HepG2 (cell line): ENCODE measurements around the gene PPP4R4. TPM values are rescaled to one million over a fixed set of nuclear protein-coding genes. Genes with fewer than 3 reads are reported as not detected.

Experiments
- BORCS8-MEF2B ChIP-seq: sonication (generic); formaldehyde crosslinking; IDR thresholded peaks from 2 replicates; pipeline ENCODE4 v1.8.0; 2022; ENCODE audit warnings: mild to moderate bottlenecking, missing genetic modification reagents
- DNMT3B ChIP-seq: conservative IDR thresholded peaks from 2 replicates; pipeline ENCODE4 v1.6.1; 2016; ENCODE audit warnings: missing biosample characterization, control low read depth
- E2F1 ChIP-seq: sonication (generic); formaldehyde crosslinking; IDR thresholded peaks from 2 replicates; pipeline ENCODE4 v1.5.0; 2020; ENCODE audit warnings: missing genetic modification reagents
- EP300 ChIP-seq, 3 experiments: sonication (generic) in 1 of 3; formaldehyde crosslinking in 1 of 3; IDR thresholded peaks; 2 replicates each; pipeline versions ENCODE4 v1.5.1 to v1.6.1; 2011 to 2020; ENCODE audit warnings: low read depth in 2 of 3, low read length in 2 of 3, borderline replicate concordance in 1 of 3, improper control_type of control experiment in 1 of 3, mild to moderate bottlenecking in 1 of 3, missing genetic modification reagents in 1 of 3, moderate library complexity in 1 of 3
- GTF3A ChIP-seq: sonication (generic); formaldehyde crosslinking; conservative IDR thresholded peaks from 2 replicates; pipeline ENCODE4 v1.4.0; 2020; ENCODE audit warnings: mild to moderate bottlenecking, missing genetic modification reagents
- IRX3 ChIP-seq: sonication (generic); formaldehyde crosslinking; IDR thresholded peaks from 2 replicates; pipeline ENCODE4 v1.8.1; 2023; ENCODE audit warnings: mild to moderate bottlenecking, low read depth, missing genetic modification reagents, borderline replicate concordance
- JARID2 ChIP-seq: sonication (generic); formaldehyde crosslinking; IDR thresholded peaks from 2 replicates; pipeline ENCODE4 v1.8.1; 2023; ENCODE audit warnings: missing genetic modification reagents, inconsistent platforms; ENCODE audit not compliant: insufficient replicate concordance
- JUN ChIP-seq: sonication (generic); formaldehyde crosslinking; IDR thresholded peaks from 2 replicates; pipeline ENCODE4 v1.4.0; 2020; ENCODE audit warnings: mild to moderate bottlenecking, missing genetic modification reagents
- JUND ChIP-seq: sonication (generic); formaldehyde crosslinking; IDR thresholded peaks from 2 replicates; pipeline ENCODE4 v1.8.0; 2022; ENCODE audit warnings: mild to moderate bottlenecking, missing genetic modification reagents
- MBD4 ChIP-seq: IDR thresholded peaks from 2 replicates; pipeline ENCODE4 v1.6.1; 2012; ENCODE audit warnings: low read length, inconsistent platforms, borderline replicate concordance
- MTF2 ChIP-seq: sonication (generic); formaldehyde crosslinking; IDR thresholded peaks from 2 replicates; pipeline ENCODE4 v1.5.0; 2020; ENCODE audit warnings: missing genetic modification reagents, borderline replicate concordance
- NR2F6 ChIP-seq, 2 experiments: IDR thresholded peaks; 2 replicates each; pipeline ENCODE4 v1.6.1; 2016; ENCODE audit warnings: antibody characterized with exemption in 1 of 2, mild to moderate bottlenecking in 1 of 2
- RBFOX2 ChIP-seq: fragments of 200-400 bp; formaldehyde crosslinking; IDR thresholded peaks from 2 replicates; pipeline ENCODE4 v1.6.1; 2017; ENCODE audit warnings: low read depth, mild to moderate bottlenecking, low read length
- RCOR2 ChIP-seq: IDR thresholded peaks from 2 replicates; pipeline ENCODE4 v1.6.1; 2016; ENCODE audit warnings: missing biosample characterization, missing genetic modification reagents
- RFXANK ChIP-seq: IDR thresholded peaks from 2 replicates; pipeline ENCODE4 v1.6.1; 2016
- SIX4 ChIP-seq: sonication (generic); formaldehyde crosslinking; IDR thresholded peaks from 2 replicates; pipeline ENCODE4 v1.4.0; 2020; ENCODE audit warnings: missing genetic modification reagents
- TFAP4 ChIP-seq: sonication (generic); IDR thresholded peaks from 2 replicates; pipeline ENCODE4 v1.6.1; 2016; ENCODE audit warnings: low read depth, borderline replicate concordance
- THYN1 ChIP-seq: sonication (generic); formaldehyde crosslinking; IDR thresholded peaks from 2 replicates; pipeline ENCODE4 v1.8.1; 2023; ENCODE audit warnings: low read depth, mild to moderate bottlenecking, moderate library complexity, missing genetic modification reagents, borderline replicate concordance
- YEATS4 ChIP-seq: sonication (generic); formaldehyde crosslinking; IDR thresholded peaks from 2 replicates; pipeline ENCODE4 v1.4.0; 2020; ENCODE audit warnings: missing genetic modification reagents, borderline replicate concordance
- ZBTB20 ChIP-seq: sonication (generic); formaldehyde crosslinking; IDR thresholded peaks from 2 replicates; pipeline ENCODE4 v1.8.1; 2023; ENCODE audit warnings: missing genetic modification reagents, low read depth, mild to moderate bottlenecking, borderline replicate concordance
- ZKSCAN1 ChIP-seq: fragments of 150-350 bp; IDR thresholded peaks from 2 replicates; pipeline ENCODE4 v1.6.1; 2014; ENCODE audit warnings: low read length
- ZNF333 ChIP-seq: sonication (generic); formaldehyde crosslinking; IDR thresholded peaks from 2 replicates; pipeline ENCODE4 v1.4.0; 2020; ENCODE audit warnings: mild to moderate bottlenecking, missing genetic modification reagents, borderline replicate concordance
- ZNF383 ChIP-seq: sonication (generic); formaldehyde crosslinking; IDR thresholded peaks from 2 replicates; pipeline ENCODE4 v1.4.0; 2020; ENCODE audit warnings: missing genetic modification reagents, mild to moderate bottlenecking, borderline replicate concordance
- ZNF451 ChIP-seq: sonication (generic); formaldehyde crosslinking; IDR thresholded peaks from 2 replicates; pipeline ENCODE4 v1.5.0; 2020; ENCODE audit warnings: mild to moderate bottlenecking, missing genetic modification reagents
- ZNF572 ChIP-seq: sonication (generic); formaldehyde crosslinking; IDR thresholded peaks from 2 replicates; pipeline ENCODE4 v1.5.1; 2020; ENCODE audit warnings: mild to moderate bottlenecking, missing genetic modification reagents
- ZNF672 ChIP-seq: sonication (generic); formaldehyde crosslinking; IDR thresholded peaks from 2 replicates; pipeline ENCODE4 v1.8.1; 2022; ENCODE audit warnings: missing genetic modification reagents
- ZNF839 ChIP-seq: sonication (generic); formaldehyde crosslinking; IDR thresholded peaks from 2 replicates; pipeline ENCODE4 v1.4.0; 2020; ENCODE audit warnings: missing genetic modification reagents, mild to moderate bottlenecking, borderline replicate concordance
- ZZZ3 ChIP-seq: sonication (generic); formaldehyde crosslinking; IDR thresholded peaks from 2 replicates; pipeline ENCODE4 v1.4.0; 2020; ENCODE audit warnings: missing genetic modification reagents, mild to moderate bottlenecking, borderline replicate concordance
- polyA plus RNA-seq, 8 experiments: library from polyadenylated mRNA; depleted of rRNA in 3 of 8; stranded (reverse) in 7 of 8; unstranded in 1 of 8; fragments of >200 nt; fragmentation: Illumina TruSeq in 4 of 8; extraction: Trizol in 4 of 8; gene quantifications; 2 replicates each; pipeline versions ENCODE4 v1.2.1 to v1.2.3, GENCODE V29; 2011 to 2016; ENCODE audit warnings: low read depth in 4 of 8, missing spikeins in 1 of 8, mixed read lengths in 1 of 8; ENCODE audit not compliant: insufficient read depth in 1 of 8
- total RNA-seq, 5 experiments: library from RNA; depleted of rRNA; stranded (reverse); fragments of >200 nt; fragmentation: Illumina TruSeq; extraction: Trizol; gene quantifications; 2 replicates each; pipeline ENCODE4 v1.2.3, GENCODE V29; 2016; ENCODE audit warnings: low read depth in 1 of 5
- TF ChIP-seq, protein P1 (sequence below): IDR thresholded peaks from 2 replicates; pipeline ENCODE4 v1.6.1; 2012; ENCODE audit warnings: inconsistent platforms
- TF ChIP-seq, protein P2 (sequence below): IDR thresholded peaks from 2 replicates; pipeline ENCODE4 v1.6.1; 2016; ENCODE audit warnings: low read depth

The PPP4R4 gene
- total and polyA plus RNA-seq, 2 of the 13 experiments (the other 11 are each of a cell fraction or from before 2014, with no cell fraction given), result 9.5 to 19.8 TPM

GRCh38 chr14:94292526-94292871, 118.4 kb downstream of the PPP4R4 start (continued):
- no peak for TF ChIP-seq JUND (CRISPR knock-in tag)
- peak; percentile 70 for TF ChIP-seq RBFOX2
- no peak for TF ChIP-seq ZNF672 (CRISPR knock-in tag)
- TF ChIP-seq NR2F6 (IDR thresholded peaks at IDR 0.05), result no peak
- no peak for TF ChIP-seq NR2F6 (CRISPR knock-in tag; IDR thresholded peaks at IDR 0.05)
- peak; percentile 78; the same call in 1 of the 2 replicates for TF ChIP-seq MTF2
- TF ChIP-seq YEATS4 (CRISPR knock-in tag), result 0 out of 2 replicates have a peak, but pooled peaks have one; percentile 19
- TF ChIP-seq IRX3, result no peak
- TF ChIP-seq, protein P1, sequence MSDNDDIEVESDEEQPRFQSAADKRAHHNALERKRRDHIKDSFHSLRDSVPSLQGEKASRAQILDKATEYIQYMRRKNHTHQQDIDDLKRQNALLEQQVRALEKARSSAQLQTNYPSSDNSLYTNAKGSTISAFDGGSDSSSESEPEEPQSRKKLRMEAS, result peak; percentile 16; the same call in 1 of the 2 replicates
- no peak for TF ChIP-seq EP300 (IDR thresholded peaks at IDR 0.05; ENCODE audit: low read depth in 2 of 2, low read length in 2 of 2)
- TF ChIP-seq EP300 (CRISPR knock-in tag; IDR thresholded peaks at IDR 0.05; ENCODE audit: borderline replicate concordance), result no peak
- no peak for TF ChIP-seq RFXANK (CRISPR knock-in tag)
- no peak for TF ChIP-seq BORCS8-MEF2B (CRISPR knock-in tag)
- TF ChIP-seq MBD4, result no peak
- peak; percentile 2; the same call in 1 of the 2 replicates for TF ChIP-seq DNMT3B (CRISPR knock-in tag)
- TF ChIP-seq E2F1 (CRISPR knock-in tag), result 0 out of 2 replicates have a peak, but pooled peaks have one; percentile 0
- TF ChIP-seq ZNF333 (CRISPR knock-in tag), result no peak
- TF ChIP-seq, protein P2, sequence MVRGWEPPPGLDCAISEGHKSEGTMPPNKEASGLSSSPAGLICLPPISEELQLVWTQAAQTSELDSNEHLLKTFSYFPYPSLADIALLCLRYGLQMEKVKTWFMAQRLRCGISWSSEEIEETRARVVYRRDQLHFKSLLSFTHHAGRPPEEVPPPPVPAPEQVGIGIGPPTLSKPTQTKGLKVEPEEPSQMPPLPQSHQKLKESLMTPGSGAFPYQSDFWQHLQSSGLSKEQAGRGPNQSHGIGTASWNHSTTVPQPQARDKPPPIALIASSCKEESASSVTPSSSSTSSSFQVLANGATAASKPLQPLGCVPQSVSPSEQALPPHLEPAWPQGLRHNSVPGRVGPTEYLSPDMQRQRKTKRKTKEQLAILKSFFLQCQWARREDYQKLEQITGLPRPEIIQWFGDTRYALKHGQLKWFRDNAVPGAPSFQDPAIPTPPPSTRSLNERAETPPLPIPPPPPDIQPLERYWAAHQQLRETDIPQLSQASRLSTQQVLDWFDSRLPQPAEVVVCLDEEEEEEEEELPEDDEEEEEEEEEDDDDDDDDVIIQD, result no peak
- TF ChIP-seq RCOR2 (CRISPR knock-in tag), result no peak
- no peak for TF ChIP-seq SIX4
- TF ChIP-seq ZBTB20 (CRISPR knock-in tag), result 0 out of 2 replicates have a peak, but pooled peaks have one; percentile 35
- no peak for TF ChIP-seq THYN1
- TF ChIP-seq TFAP4, result no peak
- no peak for TF ChIP-seq GTF3A (CRISPR knock-in tag)
- no peak for TF ChIP-seq ZZZ3
- TF ChIP-seq ZNF451 (CRISPR knock-in tag), result 0 out of 2 replicates have a peak, but pooled peaks have one; percentile 30
- TF ChIP-seq ZNF839, result no peak
- no peak for TF ChIP-seq ZKSCAN1
- TF ChIP-seq ZNF383 (CRISPR knock-in tag), result peak; percentile 35; the same call in 1 of the 2 replicates
- no peak for TF ChIP-seq ZNF572 (CRISPR knock-in tag)
- TF ChIP-seq JUN (CRISPR knock-in tag), result no peak
- no peak for TF ChIP-seq JARID2 (CRISPR knock-in tag)
